ENCODE data around the gene HIRA. TPM values are rescaled to one million over a fixed set of nuclear protein-coding genes. Genes with fewer than 3 reads are reported as not detected.

Gene HIRA
- total and polyA plus RNA-seq, 4 donors = 4.1 to 32.5 (median 23.0) TPM

GRCh38 chr22:19331975-19332374 lies 99.6 kb downstream of the HIRA start:
- Histone ChIP-seq H3K4me1 (ENCODE audit: control insufficient read depth in 4 of 4, insufficient read depth in 4 of 4, low read length in 3 of 4) (peaks cover 0 to 7% (median 2%) of the 10 kb centered on the region in 4 donors), H3K9ac (ENCODE audit: low read depth in 1 of 2, low read length in 2 of 2) (no peak overlapping the region), H3K36me3 (ENCODE audit: control insufficient read depth in 4 of 4, insufficient read depth in 3 of 4, low read depth in 1 of 4, low read length in 3 of 4) (peaks cover 8 to 47% (median 32%) of the 10 kb centered on the region in 4 donors), H3K27ac (ENCODE audit: low read depth in 1 of 2, low read length in 2 of 2) (no peak overlapping the region), H3K27me3 (ENCODE audit: control insufficient read depth in 4 of 4, insufficient read depth in 4 of 4, low read length in 3 of 4) (no peaks in the 10 kb centered on the region), H3K9me3 (ENCODE audit: control insufficient read depth in 4 of 4, low read length in 3 of 4) (peaks cover 0 to 1% (median 0%) of the 10 kb centered on the region in 4 donors), H3K4me3 (ENCODE audit: low read depth in 1 of 3, low read length in 3 of 3) (no peak overlapping the region)
- TF ChIP-seq NR2F2 (IDR thresholded peaks at IDR 0.05) = no peak
- no peak for TF ChIP-seq HNF4A (conservative IDR thresholded peaks at IDR 0.05)
- no peak for TF ChIP-seq FOXA1 (IDR thresholded peaks at IDR 0.05)
- no peak for TF ChIP-seq MAX (IDR thresholded peaks at IDR 0.05)
- DNase-seq (ENCODE audit: low spot score) = no peak
- 97% methylated on average over 5 of the region's 5 CpGs for WGBS

- Histone ChIP-seq H3K36me3 (ENCODE audit: control insufficient read depth in 4 of 4, insufficient read depth in 3 of 4, low read depth in 1 of 4, low read length in 3 of 4) (peaks cover 8 to 44% (median 32%) of the 10 kb centered on the region in 4 donors), H3K27ac (ENCODE audit: low read depth in 1 of 2, low read length in 2 of 2) (no peak overlapping the region), H3K9me3 (ENCODE audit: control insufficient read depth in 4 of 4, low read length in 3 of 4) (peaks cover 0 to 1% (median 0%) of the 10 kb centered on the region in 4 donors), H3K4me3 (ENCODE audit: low read depth in 1 of 3, low read length in 3 of 3) (no peak overlapping the region), H3K27me3 (ENCODE audit: control insufficient read depth in 4 of 4, insufficient read depth in 4 of 4, low read length in 3 of 4) (no peaks in the 10 kb centered on the region), H3K4me1 (ENCODE audit: control insufficient read depth in 4 of 4, insufficient read depth in 4 of 4, low read length in 3 of 4) (peaks cover 0 to 5% (median 1%) of the 10 kb centered on the region in 4 donors), H3K9ac (ENCODE audit: low read depth in 1 of 2, low read length in 2 of 2) (no peak overlapping the region)
- TF ChIP-seq REST (IDR thresholded peaks at IDR 0.05) = no peak
- TF ChIP-seq HNF4A (conservative IDR thresholded peaks at IDR 0.05) = no peak
- no peak for TF ChIP-seq TAF1 (conservative IDR thresholded peaks at IDR 0.05)
- 97% methylated on average over 7 of the region's 7 CpGs for WGBS
- DNase-seq (ENCODE audit: low spot score) = no peak
Measured at GRCh38 chr22:19331474-19331873, 100.1 kb downstream of the HIRA start.

- Histone ChIP-seq H3K27ac (ENCODE audit: low read depth in 1 of 2, low read length in 2 of 2) (no peak overlapping the region), H3K36me3 (ENCODE audit: control insufficient read depth in 4 of 4, insufficient read depth in 3 of 4, low read depth in 1 of 4, low read length in 3 of 4) (peaks cover 8 to 40% (median 31%) of the 10 kb centered on the region in 4 donors), H3K4me3 (ENCODE audit: low read depth in 1 of 3, low read length in 3 of 3) (no peak overlapping the region), H3K9me3 (ENCODE audit: control insufficient read depth in 4 of 4, low read length in 3 of 4) (no peaks in the 10 kb centered on the region), H3K4me1 (ENCODE audit: control insufficient read depth in 4 of 4, insufficient read depth in 4 of 4, low read length in 3 of 4) (no peaks in the 10 kb centered on the region), H3K9ac (ENCODE audit: low read depth in 1 of 2, low read length in 2 of 2) (no peak overlapping the region), H3K27me3 (ENCODE audit: control insufficient read depth in 4 of 4, insufficient read depth in 4 of 4, low read length in 3 of 4) (no peaks in the 10 kb centered on the region)
- WGBS = 95% methylated on average over 13 of the region's 13 CpGs
- no peak for DNase-seq (ENCODE audit: low spot score)
- TF ChIP-seq MAX (IDR thresholded peaks at IDR 0.05) (no peak), SP1 (IDR thresholded peaks at IDR 0.05) (no peak), FOXA1 (IDR thresholded peaks at IDR 0.05) (no peak), ATF3 (IDR thresholded peaks at IDR 0.05) (no peak), CTCF (IDR thresholded peaks at IDR 0.05; ENCODE audit: low read depth, low read length, missing input control) (no peak), YY1 (IDR thresholded peaks at IDR 0.05) (no peak), JUND (IDR thresholded peaks at IDR 0.05) (no peak), RXRA (IDR thresholded peaks at IDR 0.05) (no peak), HNF4A (conservative IDR thresholded peaks at IDR 0.05) (no peak), NR2F2 (IDR thresholded peaks at IDR 0.05) (no peak), ZBTB33 (IDR thresholded peaks at IDR 0.05) (no peak), FOXA2 (IDR thresholded peaks at IDR 0.05) (no peak), EGR1 (IDR thresholded peaks at IDR 0.05; ENCODE audit: low read depth in 2 of 2) (no peak), REST (IDR thresholded peaks at IDR 0.05) (no peak)
Measured at GRCh38 chr22:19330865-19331418, 100.6 kb downstream of the HIRA start.
